Body of pancreas (tissue), 4 donors: Measurements from ENCODE around the gene MNAT1. TPM values are rescaled to one million over a fixed set of nuclear protein-coding genes. Genes with fewer than 3 reads are reported as not detected.

ENCODE experiments used
- ATAC-seq: fragments of 150-250 bp; one replicate; pipeline ENCODE4 v1.9.1; 2016
- DNase-seq, 4 donors: peaks; one replicate each; pipeline ENCODE4 v3.0.0-alpha.2; 2019
- H3K27ac ChIP-seq, 4 donors: fragments of 200-600 bp; sonication (generic); 1 replicate in 3 of 4; 2 replicates in 1 of 4; pipeline versions ENCODE4 v1.5.1 to v1.6.1; 2016 to 2019; ENCODE audit warnings: mild to moderate bottlenecking in 1 of 4, mixed read lengths in 1 of 4, moderate library complexity in 1 of 4
- H3K27me3 ChIP-seq, 2 donors: fragments of 200-600 bp; sonication (generic); one replicate each; pipeline ENCODE4 v1.6.0; 2016; ENCODE audit warnings: mild to moderate bottlenecking in 1 of 2
- H3K36me3 ChIP-seq, 2 donors: fragments of 200-600 bp; sonication (generic); replicated peaks in 1 of 2; 2 replicates each; pipeline ENCODE4 v1.5.1; 2016; ENCODE audit warnings: low read depth in 2 of 2; ENCODE audit not compliant: insufficient read depth in 1 of 2
- H3K4me1 ChIP-seq: fragments of 200-600 bp; sonication (generic); one replicate; pipeline ENCODE4 v1.6.0; 2016
- H3K4me3 ChIP-seq, 2 donors: fragments of 200-600 bp; sonication (generic); 1 replicate in 1 of 2; 2 replicates in 1 of 2; pipeline ENCODE4 v1.5.1; 2016 to 2019
- H3K9me3 ChIP-seq, 3 donors: fragments of 200-600 bp; sonication (generic); 1 replicate in 2 of 3; 2 replicates in 1 of 3; pipeline ENCODE4 v1.5.1; 2016
- POLR2A ChIP-seq, 3 donors: fragments of 450-650 bp; IDR thresholded peaks; one replicate each; pipeline ENCODE4 v1.6.1; 2016; ENCODE audit warnings: antibody characterized with exemption in 3 of 3, mild to moderate bottlenecking in 2 of 3
- WGBS, 2 donors: methylation state at CpG; one replicate each; pipeline ENCODE4 v1.1.5; 2017; 5-methylcytosine and 5-hydroxymethylcytosine counted together
- intact Hi-C: fragments of 100-400 bp; cut with DNase I; formaldehyde crosslinking; loops from one replicate; pipeline ENCODE4 v1.15.1; 2023
- total RNA-seq, 2 donors: library from RNA; depleted of rRNA; stranded (reverse); fragments of >200 nt; gene quantifications; one replicate each; pipeline ENCODE4 v1.1.0, GENCODE V29; 2016
- TF ChIP-seq, protein P1 (sequence below), 7 experiments: fragments of 450-650 bp in 4 of 7; fragments of 200-600 bp in 3 of 7; sonication (generic) in 3 of 7; IDR thresholded peaks; one replicate each; pipeline ENCODE4 v1.5.1; 2016 to 2019; ENCODE audit warnings: antibody characterized with exemption in 7 of 7

Gene MNAT1
- total RNA-seq, 2 donors from 2014 or later = 14.0 to 37.2 TPM

DNA sequence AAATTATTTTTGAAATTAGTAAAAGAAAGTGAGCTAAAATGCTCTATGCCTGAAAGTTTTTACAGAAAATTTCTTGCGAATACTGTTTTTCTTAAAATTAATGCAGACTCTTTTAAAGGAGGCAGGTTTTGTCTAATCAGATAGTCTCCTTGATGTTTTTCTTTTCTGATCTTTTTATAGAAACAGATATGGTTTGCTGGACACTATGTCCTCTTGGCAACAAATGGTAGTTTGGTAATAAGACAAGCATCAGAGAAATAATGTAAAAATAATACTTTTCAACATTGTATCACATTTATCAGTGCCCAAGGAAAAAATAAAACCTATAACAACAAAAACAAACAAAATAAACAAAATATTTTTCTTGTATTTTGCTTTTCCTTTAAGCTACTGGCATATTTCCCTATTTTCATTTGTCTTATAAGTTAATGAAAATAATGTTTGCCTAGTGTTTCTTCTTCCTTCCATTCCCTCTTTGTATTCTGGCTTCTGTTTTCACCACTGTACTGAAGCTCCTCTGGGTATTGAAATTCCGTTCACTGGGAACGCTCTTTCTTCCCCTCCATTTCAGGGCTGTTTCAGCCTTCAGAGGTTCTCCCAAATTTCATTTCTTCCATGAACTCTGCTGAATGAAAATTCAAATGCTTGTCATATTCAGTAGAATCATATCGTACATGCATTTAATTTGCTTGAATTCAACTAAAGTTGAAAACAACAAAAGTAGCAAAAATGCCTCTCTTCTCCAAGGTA lies 131.0 kb downstream of the MNAT1 start:
- Histone ChIP-seq H3K27me3 (no peaks in the 10 kb centered on the region), H3K4me1 (peaks cover 11% of the 10 kb centered on the region), H3K27ac (no peak overlapping the region), H3K4me3 (peak overlapping the region in 1 of 2 donors; percentile 2), H3K36me3 (no peaks in the 10 kb centered on the region), H3K9me3 (no peaks in the 10 kb centered on the region)
- 91 to 93% methylated on average over 4 of the region's 4 CpGs for WGBS, 2 donors
- intact Hi-C loops = no loop called here
- ATAC-seq (no peak), DNase-seq (no peak)
- no peak for TF ChIP-seq POLR2A (IDR thresholded peaks at IDR 0.05)
- TF ChIP-seq, protein P1, sequence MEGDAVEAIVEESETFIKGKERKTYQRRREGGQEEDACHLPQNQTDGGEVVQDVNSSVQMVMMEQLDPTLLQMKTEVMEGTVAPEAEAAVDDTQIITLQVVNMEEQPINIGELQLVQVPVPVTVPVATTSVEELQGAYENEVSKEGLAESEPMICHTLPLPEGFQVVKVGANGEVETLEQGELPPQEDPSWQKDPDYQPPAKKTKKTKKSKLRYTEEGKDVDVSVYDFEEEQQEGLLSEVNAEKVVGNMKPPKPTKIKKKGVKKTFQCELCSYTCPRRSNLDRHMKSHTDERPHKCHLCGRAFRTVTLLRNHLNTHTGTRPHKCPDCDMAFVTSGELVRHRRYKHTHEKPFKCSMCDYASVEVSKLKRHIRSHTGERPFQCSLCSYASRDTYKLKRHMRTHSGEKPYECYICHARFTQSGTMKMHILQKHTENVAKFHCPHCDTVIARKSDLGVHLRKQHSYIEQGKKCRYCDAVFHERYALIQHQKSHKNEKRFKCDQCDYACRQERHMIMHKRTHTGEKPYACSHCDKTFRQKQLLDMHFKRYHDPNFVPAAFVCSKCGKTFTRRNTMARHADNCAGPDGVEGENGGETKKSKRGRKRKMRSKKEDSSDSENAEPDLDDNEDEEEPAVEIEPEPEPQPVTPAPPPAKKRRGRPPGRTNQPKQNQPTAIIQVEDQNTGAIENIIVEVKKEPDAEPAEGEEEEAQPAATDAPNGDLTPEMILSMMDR (IDR thresholded peaks at IDR 0.05) = no peak

DNA sequence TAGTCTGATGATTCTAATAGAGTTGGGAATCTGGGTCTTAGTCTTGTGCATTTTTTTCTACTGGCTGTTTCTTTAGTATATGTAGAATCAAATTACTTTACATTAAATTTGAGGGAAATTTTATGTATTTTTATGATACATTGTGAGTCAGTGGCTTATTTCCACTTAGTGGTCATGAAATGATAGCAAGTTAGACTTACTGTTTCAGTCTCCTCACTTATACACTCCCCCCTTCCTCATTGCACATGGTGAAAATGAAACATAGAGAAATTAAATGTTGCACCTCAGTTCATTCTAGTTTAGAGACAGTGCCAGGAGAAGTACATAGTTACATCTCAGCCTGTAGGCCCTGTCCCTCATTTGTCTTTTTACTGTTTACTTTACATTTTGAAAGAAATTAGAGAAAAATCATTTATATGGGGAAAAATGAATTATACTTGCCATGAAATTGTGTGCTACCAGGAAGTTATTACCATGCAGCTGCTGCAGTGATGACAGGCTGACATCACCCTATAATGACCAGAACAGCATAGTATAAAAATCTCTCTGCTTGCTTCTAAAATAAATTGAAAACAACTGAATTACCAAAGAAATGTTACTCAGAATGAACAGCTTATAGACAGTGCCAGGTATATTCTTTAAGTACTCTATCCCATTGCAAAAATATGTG lies 133.1 kb downstream of the MNAT1 start:
- H3K4me3 ChIP-seq = no peak overlapping the region
- no peaks in the 10 kb centered on the region for H3K4me1 ChIP-seq
- no peaks in the 10 kb centered on the region for H3K9me3 ChIP-seq
- no peak for ATAC-seq
- TF ChIP-seq, protein P1 (IDR thresholded peaks at IDR 0.05) = no peak
- TF ChIP-seq POLR2A (IDR thresholded peaks at IDR 0.05) = no peak
- no peak overlapping the region for H3K27ac ChIP-seq
- no peaks in the 10 kb centered on the region for H3K27me3 ChIP-seq
- no peak for DNase-seq
- intact Hi-C loops = no loop called here
- no peaks in the 10 kb centered on the region for H3K36me3 ChIP-seq

DNA sequence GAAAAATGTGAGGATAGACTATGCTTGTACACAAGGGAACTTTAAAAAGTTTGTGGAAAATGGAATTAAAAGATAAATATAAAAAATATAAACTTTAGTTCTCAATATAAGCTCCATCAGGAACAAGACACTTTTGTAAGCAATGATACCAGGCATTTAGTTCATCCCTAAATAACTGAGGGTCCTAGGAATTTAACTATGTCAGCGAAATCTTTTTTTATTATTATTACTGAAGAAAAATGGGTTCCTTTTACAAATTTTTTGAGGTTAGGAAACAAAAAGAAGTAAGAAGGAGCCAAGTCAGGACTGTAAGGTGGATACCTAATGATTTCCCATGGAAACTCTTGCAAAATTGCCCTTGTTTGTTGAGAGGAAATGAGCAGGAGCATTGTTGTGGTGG lies 143.6 kb downstream of the MNAT1 start:
- no peaks in the 10 kb centered on the region for H3K36me3 ChIP-seq
- ATAC-seq = no peak
- no peak for TF ChIP-seq POLR2A (IDR thresholded peaks at IDR 0.05)
- TF ChIP-seq, protein P1 (IDR thresholded peaks at IDR 0.05) = no peak
- no peaks in the 10 kb centered on the region for H3K27me3 ChIP-seq
- no peaks in the 10 kb centered on the region for H3K4me1 ChIP-seq
- intact Hi-C loops = no loop called here
- no peak overlapping the region for H3K27ac ChIP-seq
- no peak for DNase-seq
- H3K4me3 ChIP-seq = no peak overlapping the region
- no peaks in the 10 kb centered on the region for H3K9me3 ChIP-seq
- WGBS, 2 donors = 86 to 100% methylated on average over 1 of the region's 1 CpG

DNA sequence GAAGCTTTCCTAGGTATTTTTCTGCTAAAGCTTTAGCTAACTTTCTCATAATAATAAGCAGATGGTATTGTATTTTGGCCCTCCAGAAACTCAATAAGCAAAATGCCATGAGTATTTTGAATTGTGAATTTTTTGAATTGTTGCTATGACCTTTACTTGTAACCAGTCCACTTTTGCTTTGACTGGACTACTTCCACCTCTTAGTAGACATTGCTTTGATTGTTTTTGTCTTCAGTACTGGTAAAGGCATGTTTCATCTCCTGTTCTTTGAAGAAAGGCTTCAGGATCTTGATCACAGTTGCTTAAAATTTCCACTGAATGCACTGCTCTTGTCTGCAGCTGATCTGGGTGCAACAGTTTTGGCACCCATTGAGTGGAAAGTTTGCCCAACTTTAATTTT lies 144.0 kb downstream of the MNAT1 start:
- Histone ChIP-seq H3K27ac (no peak overlapping the region), H3K9me3 (no peaks in the 10 kb centered on the region), H3K4me3 (no peak overlapping the region), H3K4me1 (no peaks in the 10 kb centered on the region), H3K36me3 (no peaks in the 10 kb centered on the region), H3K27me3 (no peaks in the 10 kb centered on the region)
- TF ChIP-seq, protein P1 (IDR thresholded peaks at IDR 0.05) = no peak
- TF ChIP-seq POLR2A (IDR thresholded peaks at IDR 0.05) = no peak
- DNase-seq (no peak), ATAC-seq (no peak)
- intact Hi-C loops = no loop called here
